ENCODE measurements around the gene GLI3. TPM values are rescaled to one million over a fixed set of nuclear protein-coding genes. Genes with fewer than 3 reads are reported as not detected.

Gene GLI3
- total RNA-seq, 1 experiment from 2014 or later, result 46.2 TPM

DNA sequence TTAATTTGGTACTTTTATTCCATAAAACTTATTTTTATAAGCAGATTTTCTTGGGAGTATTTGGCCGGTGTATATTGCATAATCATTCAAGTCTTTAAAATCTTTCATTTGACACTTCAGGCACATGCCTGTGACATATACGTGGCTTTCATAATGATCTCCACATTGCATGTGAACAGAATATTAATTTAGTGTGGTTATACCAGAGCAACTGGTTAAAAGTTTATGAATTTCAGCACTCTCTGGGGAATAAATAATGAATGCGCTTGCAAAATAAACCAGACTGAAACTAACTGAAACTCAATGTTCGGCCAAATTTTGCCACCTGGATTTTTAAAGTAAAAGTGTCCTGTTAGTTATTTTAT, 242.3 kb downstream of the GLI3 start:
- Mint-ChIP-seq H3K27ac (no peak overlapping the region), H3K4me3 (no peak overlapping the region), H3K9me3 (no peaks in the 10 kb centered on the region), H3K27me3 (ENCODE audit: low read depth) (no peaks in the 10 kb centered on the region), H3K36me3 (peaks cover 4% of the 10 kb centered on the region; the same call in 1 of the 2 replicates), H3K4me1 (peaks cover 3% of the 10 kb centered on the region; the same call in 1 of the 2 replicates)
- POLR2A ChIA-PET, result no interaction called here
- DNase-seq (ENCODE audit: low spot score), result no peak
- CTCF ChIA-PET, result no interaction called here
- ATAC-seq, result no peak
- TF ChIP-seq, protein P1, sequence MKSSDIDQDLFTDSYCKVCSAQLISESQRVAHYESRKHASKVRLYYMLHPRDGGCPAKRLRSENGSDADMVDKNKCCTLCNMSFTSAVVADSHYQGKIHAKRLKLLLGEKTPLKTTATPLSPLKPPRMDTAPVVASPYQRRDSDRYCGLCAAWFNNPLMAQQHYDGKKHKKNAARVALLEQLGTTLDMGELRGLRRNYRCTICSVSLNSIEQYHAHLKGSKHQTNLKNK (CRISPR knock-in tag; IDR thresholded peaks at IDR 0.05), result no peak
- TF ChIP-seq NFE2L1 (CRISPR knock-in tag; IDR thresholded peaks at IDR 0.05) (no peak), TCF7 (CRISPR knock-in tag; IDR thresholded peaks at IDR 0.05; ENCODE audit: low read depth) (no peak), ATF1 (CRISPR knock-in tag; IDR thresholded peaks at IDR 0.05) (no peak), NFATC4 (CRISPR knock-in tag; IDR thresholded peaks at IDR 0.05) (no peak), FOXJ3 (CRISPR knock-in tag; IDR thresholded peaks at IDR 0.05; ENCODE audit: borderline replicate concordance) (no peak), SMAD4 (CRISPR knock-in tag; IDR thresholded peaks at IDR 0.05) (no peak), IRF2 (CRISPR knock-in tag; IDR thresholded peaks at IDR 0.05; ENCODE audit: borderline replicate concordance, low read depth) (no peak), MYBL2 (CRISPR knock-in tag; IDR thresholded peaks at IDR 0.05) (no peak), MXD4 (CRISPR knock-in tag; IDR thresholded peaks at IDR 0.05; ENCODE audit: borderline replicate concordance) (no peak), FOXP1 (CRISPR knock-in tag; IDR thresholded peaks at IDR 0.05; ENCODE audit: borderline replicate concordance) (no peak)
- TF ChIP-seq, protein P2, sequence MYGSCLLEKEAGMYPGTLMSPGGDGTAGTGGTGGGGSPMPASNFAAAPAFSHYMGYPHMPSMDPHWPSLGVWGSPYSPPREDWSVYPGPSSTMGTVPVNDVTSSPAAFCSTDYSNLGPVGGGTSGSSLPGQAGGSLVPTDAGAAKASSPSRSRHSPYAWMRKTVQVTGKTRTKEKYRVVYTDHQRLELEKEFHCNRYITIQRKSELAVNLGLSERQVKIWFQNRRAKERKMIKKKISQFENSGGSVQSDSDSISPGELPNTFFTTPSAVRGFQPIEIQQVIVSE (CRISPR knock-in tag; IDR thresholded peaks at IDR 0.05; ENCODE audit: borderline replicate concordance), result no peak
- TF ChIP-seq, protein P3, sequence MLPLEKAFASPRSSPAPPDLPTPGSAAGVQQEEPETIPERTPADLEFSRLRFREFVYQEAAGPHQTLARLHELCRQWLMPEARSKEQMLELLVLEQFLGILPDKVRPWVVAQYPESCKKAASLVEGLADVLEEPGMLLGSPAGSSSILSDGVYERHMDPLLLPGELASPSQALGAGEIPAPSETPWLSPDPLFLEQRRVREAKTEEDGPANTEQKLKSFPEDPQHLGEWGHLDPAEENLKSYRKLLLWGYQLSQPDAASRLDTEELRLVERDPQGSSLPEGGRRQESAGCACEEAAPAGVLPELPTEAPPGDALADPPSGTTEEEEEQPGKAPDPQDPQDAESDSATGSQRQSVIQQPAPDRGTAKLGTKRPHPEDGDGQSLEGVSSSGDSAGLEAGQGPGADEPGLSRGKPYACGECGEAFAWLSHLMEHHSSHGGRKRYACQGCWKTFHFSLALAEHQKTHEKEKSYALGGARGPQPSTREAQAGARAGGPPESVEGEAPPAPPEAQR (CRISPR knock-in tag; IDR thresholded peaks at IDR 0.05), result no peak
- TF ChIP-seq, protein P4, sequence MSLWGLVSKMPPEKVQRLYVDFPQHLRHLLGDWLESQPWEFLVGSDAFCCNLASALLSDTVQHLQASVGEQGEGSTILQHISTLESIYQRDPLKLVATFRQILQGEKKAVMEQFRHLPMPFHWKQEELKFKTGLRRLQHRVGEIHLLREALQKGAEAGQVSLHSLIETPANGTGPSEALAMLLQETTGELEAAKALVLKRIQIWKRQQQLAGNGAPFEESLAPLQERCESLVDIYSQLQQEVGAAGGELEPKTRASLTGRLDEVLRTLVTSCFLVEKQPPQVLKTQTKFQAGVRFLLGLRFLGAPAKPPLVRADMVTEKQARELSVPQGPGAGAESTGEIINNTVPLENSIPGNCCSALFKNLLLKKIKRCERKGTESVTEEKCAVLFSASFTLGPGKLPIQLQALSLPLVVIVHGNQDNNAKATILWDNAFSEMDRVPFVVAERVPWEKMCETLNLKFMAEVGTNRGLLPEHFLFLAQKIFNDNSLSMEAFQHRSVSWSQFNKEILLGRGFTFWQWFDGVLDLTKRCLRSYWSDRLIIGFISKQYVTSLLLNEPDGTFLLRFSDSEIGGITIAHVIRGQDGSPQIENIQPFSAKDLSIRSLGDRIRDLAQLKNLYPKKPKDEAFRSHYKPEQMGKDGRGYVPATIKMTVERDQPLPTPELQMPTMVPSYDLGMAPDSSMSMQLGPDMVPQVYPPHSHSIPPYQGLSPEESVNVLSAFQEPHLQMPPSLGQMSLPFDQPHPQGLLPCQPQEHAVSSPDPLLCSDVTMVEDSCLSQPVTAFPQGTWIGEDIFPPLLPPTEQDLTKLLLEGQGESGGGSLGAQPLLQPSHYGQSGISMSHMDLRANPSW (CRISPR knock-in tag; conservative IDR thresholded peaks at IDR 0.05; ENCODE audit: low read depth), result no peak

DNA sequence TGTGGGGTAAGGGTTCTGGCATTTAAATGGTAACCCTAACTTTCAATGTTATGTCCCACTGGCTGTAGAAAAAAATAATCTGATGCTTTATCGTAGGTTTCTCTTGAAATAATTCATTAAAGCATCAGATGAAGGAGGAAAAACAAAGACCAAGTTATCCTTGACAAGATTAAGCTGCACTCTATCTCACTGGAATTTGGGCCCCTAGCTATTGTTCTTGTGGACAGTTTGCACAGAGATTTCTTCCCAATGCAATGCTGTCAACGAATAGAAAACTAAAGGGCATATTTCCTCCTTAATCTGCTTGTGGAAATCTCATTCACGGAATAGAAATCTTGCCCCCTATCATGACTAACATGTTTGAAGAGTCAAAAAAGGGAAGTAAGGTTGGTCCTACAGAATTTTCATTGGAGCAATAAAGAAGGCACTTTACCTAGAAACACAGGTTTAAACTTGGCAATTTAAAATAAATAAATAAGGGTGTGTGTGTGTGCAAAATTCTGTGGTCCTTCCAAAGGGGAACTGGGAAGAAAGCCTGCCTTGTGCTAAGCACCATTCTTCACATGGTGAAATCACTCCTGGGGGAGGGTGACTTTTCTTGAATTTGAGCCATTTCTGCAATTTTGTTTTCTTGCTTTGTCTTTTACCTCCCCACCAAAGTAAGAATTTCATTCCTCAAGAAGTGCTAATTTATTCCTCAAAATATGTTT, 242.8 kb downstream of the GLI3 start:
- no peak for TF ChIP-seq ZNF121 (CRISPR knock-in tag; IDR thresholded peaks at IDR 0.05)
- H3K27me3 Mint-ChIP-seq (ENCODE audit: low read depth), result no peaks in the 10 kb centered on the region
- H3K36me3 Mint-ChIP-seq, result no peaks in the 10 kb centered on the region
- H3K4me1 Mint-ChIP-seq, result peaks cover 3% of the 10 kb centered on the region; the same call in 1 of the 2 replicates
- H3K27ac Mint-ChIP-seq, result no peak overlapping the region
- DNase-seq (ENCODE audit: low spot score), result no peak
- no peak overlapping the region for H3K4me3 Mint-ChIP-seq
- ATAC-seq, result no peak
- POLR2A ChIA-PET, result no interaction called here
- H3K9me3 Mint-ChIP-seq, result no peaks in the 10 kb centered on the region
- CTCF ChIA-PET, result no interaction called here

DNA sequence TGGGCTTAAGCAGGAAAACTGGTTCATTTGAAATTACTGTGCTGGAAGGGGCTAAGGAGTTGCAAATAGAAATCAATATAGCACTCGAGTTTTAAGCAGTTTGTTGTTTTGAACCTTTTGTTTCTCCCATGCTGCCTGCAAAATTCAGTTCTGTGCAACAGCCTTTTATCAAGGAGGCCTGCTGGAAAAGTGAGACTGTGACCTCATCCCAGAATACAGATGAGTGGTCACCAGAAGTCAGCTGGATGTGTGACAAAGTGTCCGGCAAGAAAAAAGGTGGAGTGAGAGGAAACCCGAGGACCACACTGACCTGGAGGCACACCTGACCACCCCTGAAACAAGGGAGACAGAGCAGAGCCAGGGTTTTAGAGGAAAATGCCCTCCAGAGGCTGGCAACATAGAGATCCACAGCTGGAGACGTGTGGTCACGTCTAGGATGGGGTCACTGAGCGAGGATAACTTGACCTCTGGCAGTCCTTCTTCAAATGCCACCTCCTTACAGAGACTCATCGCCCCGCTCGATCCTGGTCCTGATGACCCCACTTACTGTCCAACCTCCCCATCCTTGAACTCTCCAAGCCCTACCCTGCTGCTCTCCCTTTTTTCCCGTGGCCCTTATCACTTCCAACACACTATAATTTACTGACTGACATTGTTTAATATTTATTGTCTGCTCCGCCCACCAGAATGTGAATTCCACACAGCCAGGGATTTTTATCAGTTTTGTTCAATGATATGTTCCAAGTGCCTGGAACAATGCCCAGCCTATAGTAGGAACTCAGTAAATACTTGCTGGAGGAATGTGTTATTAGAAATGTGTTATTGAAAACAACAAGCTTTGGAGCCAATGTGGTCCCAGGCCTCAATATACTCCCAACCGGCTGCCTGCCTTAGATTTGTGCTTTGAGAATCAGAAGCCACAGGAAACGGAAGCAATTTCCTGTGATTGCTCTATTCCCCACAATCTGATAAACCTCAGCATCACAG, 243.8 kb downstream of the GLI3 start:
- Mint-ChIP-seq H3K27ac (no peak overlapping the region), H3K4me1 (peaks cover 8% of the 10 kb centered on the region; the same call in 1 of the 2 replicates), H3K36me3 (no peaks in the 10 kb centered on the region), H3K9me3 (no peaks in the 10 kb centered on the region), H3K27me3 (ENCODE audit: low read depth) (no peaks in the 10 kb centered on the region), H3K4me3 (no peak overlapping the region)
- CTCF ChIA-PET, result no interaction called here
- no peak for ATAC-seq
- POLR2A ChIA-PET, result no interaction called here
- no peak for DNase-seq (ENCODE audit: low spot score)
- TF ChIP-seq NR3C1 (CRISPR knock-in tag; conservative IDR thresholded peaks at IDR 0.05; ENCODE audit: low read depth) (no peak), FOXP1 (CRISPR knock-in tag; IDR thresholded peaks at IDR 0.05; ENCODE audit: borderline replicate concordance) (no peak), ZNF138 (CRISPR knock-in tag; conservative IDR thresholded peaks at IDR 0.05) (no peak), ATF1 (CRISPR knock-in tag; IDR thresholded peaks at IDR 0.05) (no peak), MYBL2 (CRISPR knock-in tag; IDR thresholded peaks at IDR 0.05) (no peak), GABPB1 (CRISPR knock-in tag; IDR thresholded peaks at IDR 0.05) (no peak), ZNF396 (CRISPR knock-in tag; IDR thresholded peaks at IDR 0.05; ENCODE audit: borderline replicate concordance) (no peak), KAT7 (CRISPR knock-in tag; IDR thresholded peaks at IDR 0.05; ENCODE audit: borderline replicate concordance) (no peak)
- TF ChIP-seq, protein P5, sequence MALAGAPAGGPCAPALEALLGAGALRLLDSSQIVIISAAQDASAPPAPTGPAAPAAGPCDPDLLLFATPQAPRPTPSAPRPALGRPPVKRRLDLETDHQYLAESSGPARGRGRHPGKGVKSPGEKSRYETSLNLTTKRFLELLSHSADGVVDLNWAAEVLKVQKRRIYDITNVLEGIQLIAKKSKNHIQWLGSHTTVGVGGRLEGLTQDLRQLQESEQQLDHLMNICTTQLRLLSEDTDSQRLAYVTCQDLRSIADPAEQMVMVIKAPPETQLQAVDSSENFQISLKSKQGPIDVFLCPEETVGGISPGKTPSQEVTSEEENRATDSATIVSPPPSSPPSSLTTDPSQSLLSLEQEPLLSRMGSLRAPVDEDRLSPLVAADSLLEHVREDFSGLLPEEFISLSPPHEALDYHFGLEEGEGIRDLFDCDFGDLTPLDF (CRISPR knock-in tag; IDR thresholded peaks at IDR 0.05), result no peak
- TF ChIP-seq, protein P6, sequence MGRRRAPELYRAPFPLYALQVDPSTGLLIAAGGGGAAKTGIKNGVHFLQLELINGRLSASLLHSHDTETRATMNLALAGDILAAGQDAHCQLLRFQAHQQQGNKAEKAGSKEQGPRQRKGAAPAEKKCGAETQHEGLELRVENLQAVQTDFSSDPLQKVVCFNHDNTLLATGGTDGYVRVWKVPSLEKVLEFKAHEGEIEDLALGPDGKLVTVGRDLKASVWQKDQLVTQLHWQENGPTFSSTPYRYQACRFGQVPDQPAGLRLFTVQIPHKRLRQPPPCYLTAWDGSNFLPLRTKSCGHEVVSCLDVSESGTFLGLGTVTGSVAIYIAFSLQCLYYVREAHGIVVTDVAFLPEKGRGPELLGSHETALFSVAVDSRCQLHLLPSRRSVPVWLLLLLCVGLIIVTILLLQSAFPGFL (CRISPR knock-in tag; IDR thresholded peaks at IDR 0.05; ENCODE audit: borderline replicate concordance), result no peak

Data from WTC11 (cell line).